ENCODE results near the gene PRUNE1. TPM values are rescaled to one million over a fixed set of nuclear protein-coding genes. Genes with fewer than 3 reads are reported as not detected.
A peak's percentile ranks its signal among the peaks of the same experiment; 100 is the strongest.

Gene PRUNE1
- total RNA-seq, 2 experiments from 2014 or later = 18.8 to 20.8 TPM

GRCh38 chr1:151069103-151069486 is 60.8 kb downstream of the PRUNE1 start:
- no peaks in the 10 kb centered on the region for H4K20me1 ChIP-seq (ENCODE audit: insufficient read depth, low read length)
- H3K9me2 ChIP-seq (ENCODE audit: insufficient read depth, low read length) = no peaks in the 10 kb centered on the region
- H2AFZ ChIP-seq (ENCODE audit: low read length) = no peak overlapping the region
- no peak overlapping the region for H3K27ac ChIP-seq (ENCODE audit: low read depth, low read length, poor library complexity, severe bottlenecking)
- POLR2A ChIA-PET = interaction anchor here (0.6 to 1.5 kb wide), 2 partner anchors 7 to 43 kb away, joined by 3 to 5 read pairs; no protein-coding TSS in a partner anchor
- peaks cover 24% of the 10 kb centered on the region for H3K36me3 ChIP-seq (ENCODE audit: insufficient read depth, low read length)
- peak overlapping the region; percentile 80; the same call in 1 of the 2 replicates for H3K4me2 ChIP-seq (ENCODE audit: low read length)
- TF ChIP-seq CTCF (conservative IDR thresholded peaks at IDR 0.05; ENCODE audit: low read length) (no peak), EZH2phosphoT487 (IDR thresholded peaks at IDR 0.05; ENCODE audit: borderline replicate concordance, low read depth, low read length) (no peak)
- no peaks in the 10 kb centered on the region for H3K9me3 ChIP-seq (ENCODE audit: low read length)
- peaks cover 21% of the 10 kb centered on the region for H3K4me1 ChIP-seq (ENCODE audit: insufficient read depth, low read length, poor library complexity, severe bottlenecking)
- no peak overlapping the region for H3K4me3 ChIP-seq (ENCODE audit: low read depth, low read length, poor library complexity, severe bottlenecking)
- peaks cover 10% of the 10 kb centered on the region; the same call in 1 of the 2 replicates for H3K79me2 ChIP-seq (ENCODE audit: insufficient read depth, low read depth, low read length)
- DNase-seq (ENCODE audit: low spot score) = no peak
- BruUV-seq (replicated peaks) = no TSS peak
- intact Hi-C loops (cut with micrococcal nuclease; ENCODE audit: unreplicated experiment) = no loop called here
- CTCF ChIA-PET (ENCODE audit: unreplicated experiment) = no interaction called here

GRCh38 chr1:151070474-151071276 is 62.4 kb downstream of the PRUNE1 start, which contains the start of gene GABPB2:
Gene GABPB2 (plus strand): TSS chr1:151070761. CDS start chr1:151088190, 17,429 bp downstream.
- Histone ChIP-seq H3K4me3 (ENCODE audit: low read depth, low read length, poor library complexity, severe bottlenecking) (peak within 1 kb of the TSS; percentile 83), H4K20me1 (ENCODE audit: insufficient read depth, low read length) (no peaks in the 10 kb centered on the region), H3K36me3 (ENCODE audit: insufficient read depth, low read length) (peaks cover 23% of the 10 kb centered on the region), H3K4me1 (ENCODE audit: insufficient read depth, low read length, poor library complexity, severe bottlenecking) (peaks cover 21% of the 10 kb centered on the region), H3K27ac (ENCODE audit: low read depth, low read length, poor library complexity, severe bottlenecking) (peak within 1 kb of the TSS; percentile 94), H3K79me2 (ENCODE audit: insufficient read depth, low read depth, low read length) (peaks cover 10% of the 10 kb centered on the region; the same call in 1 of the 2 replicates), H3K9me3 (ENCODE audit: low read length) (no peaks in the 10 kb centered on the region), H3K9me2 (ENCODE audit: insufficient read depth, low read length) (no peaks in the 10 kb centered on the region), H3K4me2 (ENCODE audit: low read length) (peak within 1 kb of the TSS; percentile 80), H2AFZ (ENCODE audit: low read length) (peak within 1 kb of the TSS; percentile 89)
- ChIA-PET CTCF (ENCODE audit: unreplicated experiment) (interaction anchor here (1.6 to 1.9 kb wide), 2 partner anchors 10 to 85 kb away, joined by 6 to 7 read pairs; partner anchors contain the start of gene TNFAIP8L2), POLR2A (interaction anchor here (0.5 to 1.5 kb wide), 8 partner anchors 9 to 369 kb away, joined by 3 to 8 read pairs (median 4); partner anchors contain the start of gene MLLT11)
- intact Hi-C loops (cut with micrococcal nuclease; ENCODE audit: unreplicated experiment) = loop anchor here (1.0 kb wide), 2 partner anchors 11 to 86 kb away; partner anchors contain the start of genes CDC42SE1 and TNFAIP8L2
- TSS peak; percentile 86 for BruUV-seq (replicated peaks)
- TF ChIP-seq CTCF (conservative IDR thresholded peaks at IDR 0.05; ENCODE audit: low read length) (peak; percentile 86), EZH2phosphoT487 (IDR thresholded peaks at IDR 0.05; ENCODE audit: borderline replicate concordance, low read depth, low read length) (no peak)
- DNase-seq (ENCODE audit: low spot score) = peak; percentile 91

Measured in OCI-LY7 (cell line).